ENCODE measurements around the gene SPAG5. TPM values are rescaled to one million over a fixed set of nuclear protein-coding genes. Genes with fewer than 3 reads are reported as not detected.

Gene SPAG5
- total RNA-seq, 1 experiment from 2014 or later = 86.6 TPM

- H3K4me1 ChIP-seq (ENCODE audit: insufficient read depth, low read length) = no peaks in the 10 kb centered on the region
- no TSS peak for BruUV-seq (replicated peaks)
- H3K79me2 ChIP-seq (ENCODE audit: low read length) = no peaks in the 10 kb centered on the region
- H2AFZ ChIP-seq (ENCODE audit: low read length) = no peak overlapping the region
- peaks cover 25% of the 10 kb centered on the region; the same call in 1 of the 2 replicates for H3K36me3 ChIP-seq (ENCODE audit: low read depth, low read length)
- no peaks in the 10 kb centered on the region for H3F3A ChIP-seq (ENCODE audit: low read length, unreplicated experiment)
- POLR2A ChIA-PET (ENCODE audit: unreplicated experiment) = no interaction called here
- TF ChIP-seq EZH2phosphoT487 (IDR thresholded peaks at IDR 0.05; ENCODE audit: borderline replicate concordance, low read length) = no peak
- no peak for TF ChIP-seq CTCF (conservative IDR thresholded peaks at IDR 0.05; ENCODE audit: low read depth, low read length)
- H4K20me1 ChIP-seq (ENCODE audit: low read length) = no peaks in the 10 kb centered on the region
- DNase-seq (no peak), ATAC-seq (no peak)
- intact Hi-C loops (cut with micrococcal nuclease) = no loop called here
- H3K9me2 ChIP-seq (replicated peaks; ENCODE audit: low read length) = no peaks in the 10 kb centered on the region
- no peaks in the 10 kb centered on the region for H3K9me3 ChIP-seq (ENCODE audit: low read length)
- H3K4me2 ChIP-seq (ENCODE audit: low read length) = no peak overlapping the region
- no peak overlapping the region for H3K9ac ChIP-seq (ENCODE audit: low read length)
- H3K27me3 ChIP-seq (ENCODE audit: low read length) = no peaks in the 10 kb centered on the region
- CTCF ChIA-PET = no interaction called here
- no peak overlapping the region for H3K27ac ChIP-seq (ENCODE audit: low read length)
- H3K4me3 ChIP-seq (ENCODE audit: low read length) = no peak overlapping the region
Observed at GRCh38 chr17:28579526-28579925, 19.3 kb downstream of the SPAG5 start.

GRCh38 chr17:28578246-28579195, 20.3 kb downstream of the SPAG5 start:
- POLR2A ChIA-PET (ENCODE audit: unreplicated experiment) = no interaction called here
- Histone ChIP-seq H3F3A (ENCODE audit: low read length, unreplicated experiment) (no peaks in the 10 kb centered on the region), H3K27ac (ENCODE audit: low read length) (no peak overlapping the region), H3K4me2 (ENCODE audit: low read length) (no peak overlapping the region), H3K9me3 (ENCODE audit: low read length) (no peaks in the 10 kb centered on the region), H3K4me3 (ENCODE audit: low read length) (no peak overlapping the region), H3K36me3 (ENCODE audit: low read depth, low read length) (peaks cover 19% of the 10 kb centered on the region; the same call in 1 of the 2 replicates), H4K20me1 (ENCODE audit: low read length) (no peaks in the 10 kb centered on the region), H3K4me1 (ENCODE audit: insufficient read depth, low read length) (no peaks in the 10 kb centered on the region), H3K27me3 (ENCODE audit: low read length) (no peaks in the 10 kb centered on the region), H3K9ac (ENCODE audit: low read length) (no peak overlapping the region), H3K9me2 (replicated peaks; ENCODE audit: low read length) (no peaks in the 10 kb centered on the region), H3K79me2 (ENCODE audit: low read length) (no peaks in the 10 kb centered on the region), H2AFZ (ENCODE audit: low read length) (no peak overlapping the region)
- CTCF ChIA-PET = no interaction called here
- intact Hi-C loops (cut with micrococcal nuclease) = no loop called here
- no TSS peak for BruUV-seq (replicated peaks)
- TF ChIP-seq EZH2phosphoT487 (IDR thresholded peaks at IDR 0.05; ENCODE audit: borderline replicate concordance, low read length) (no peak), EZH2 (IDR thresholded peaks at IDR 0.05; ENCODE audit: low read length, unreplicated experiment) (no peak), CTCF (conservative IDR thresholded peaks at IDR 0.05; ENCODE audit: low read depth, low read length) (no peak)
- DNase-seq (no peak), ATAC-seq (no peak)

GRCh38 chr17:28577466-28577824, 21.4 kb downstream of the SPAG5 start:
- no peaks in the 10 kb centered on the region for H3K27me3 ChIP-seq (ENCODE audit: low read length)
- no peak overlapping the region for H3K9ac ChIP-seq (ENCODE audit: low read length)
- DNase-seq (no peak), ATAC-seq (no peak)
- H3K27ac ChIP-seq (ENCODE audit: low read length) = no peak overlapping the region
- H3K9me2 ChIP-seq (replicated peaks; ENCODE audit: low read length) = no peaks in the 10 kb centered on the region
- TF ChIP-seq CTCF (conservative IDR thresholded peaks at IDR 0.05; ENCODE audit: low read depth, low read length) (no peak), EZH2phosphoT487 (IDR thresholded peaks at IDR 0.05; ENCODE audit: borderline replicate concordance, low read length) (no peak), EZH2 (IDR thresholded peaks at IDR 0.05; ENCODE audit: low read length, unreplicated experiment) (no peak)
- no peak overlapping the region for H3K4me2 ChIP-seq (ENCODE audit: low read length)
- no TSS peak for BruUV-seq (replicated peaks)
- no peak overlapping the region for H3K4me3 ChIP-seq (ENCODE audit: low read length)
- H4K20me1 ChIP-seq (ENCODE audit: low read length) = no peaks in the 10 kb centered on the region
- 0 out of 2 replicates have a peak overlapping the region, but pooled peaks have one; percentile 35 for H2AFZ ChIP-seq (ENCODE audit: low read length)
- H3K9me3 ChIP-seq (ENCODE audit: low read length) = no peaks in the 10 kb centered on the region
- peaks cover 12% of the 10 kb centered on the region; the same call in 1 of the 2 replicates for H3K36me3 ChIP-seq (ENCODE audit: low read depth, low read length)
- H3F3A ChIP-seq (ENCODE audit: low read length, unreplicated experiment) = no peaks in the 10 kb centered on the region
- ChIA-PET CTCF (no interaction called here), POLR2A (ENCODE audit: unreplicated experiment) (no interaction called here)
- H3K79me2 ChIP-seq (ENCODE audit: low read length) = no peaks in the 10 kb centered on the region
- peaks cover 5% of the 10 kb centered on the region; the same call in 1 of the 2 replicates for H3K4me1 ChIP-seq (ENCODE audit: insufficient read depth, low read length)
- intact Hi-C loops (cut with micrococcal nuclease) = no loop called here

Data from PC-3 (cell line).